ENCODE results near the gene CETN1.

CETN1 gene

DNA sequence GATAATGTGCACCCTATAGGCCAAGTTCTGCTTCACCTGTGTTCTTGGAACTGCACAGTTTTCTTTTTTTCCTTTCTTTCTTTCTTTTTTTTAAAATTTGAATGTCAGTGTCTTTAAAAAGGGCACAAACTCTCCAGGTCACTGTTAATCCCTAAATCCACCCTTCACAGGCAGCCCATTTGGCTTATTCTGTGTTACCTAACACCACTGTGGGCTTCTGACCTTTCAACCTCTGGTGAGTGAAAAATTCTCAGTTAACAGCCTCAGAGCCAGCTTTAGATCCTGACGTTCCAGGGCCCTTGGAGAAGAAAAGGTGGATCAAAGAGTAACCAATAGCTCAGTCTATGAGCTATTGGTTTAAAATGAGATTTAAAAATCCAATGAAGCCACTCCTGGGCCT is 6.8 kb upstream of the CETN1 start:
- TF ChIP-seq, protein P1, sequence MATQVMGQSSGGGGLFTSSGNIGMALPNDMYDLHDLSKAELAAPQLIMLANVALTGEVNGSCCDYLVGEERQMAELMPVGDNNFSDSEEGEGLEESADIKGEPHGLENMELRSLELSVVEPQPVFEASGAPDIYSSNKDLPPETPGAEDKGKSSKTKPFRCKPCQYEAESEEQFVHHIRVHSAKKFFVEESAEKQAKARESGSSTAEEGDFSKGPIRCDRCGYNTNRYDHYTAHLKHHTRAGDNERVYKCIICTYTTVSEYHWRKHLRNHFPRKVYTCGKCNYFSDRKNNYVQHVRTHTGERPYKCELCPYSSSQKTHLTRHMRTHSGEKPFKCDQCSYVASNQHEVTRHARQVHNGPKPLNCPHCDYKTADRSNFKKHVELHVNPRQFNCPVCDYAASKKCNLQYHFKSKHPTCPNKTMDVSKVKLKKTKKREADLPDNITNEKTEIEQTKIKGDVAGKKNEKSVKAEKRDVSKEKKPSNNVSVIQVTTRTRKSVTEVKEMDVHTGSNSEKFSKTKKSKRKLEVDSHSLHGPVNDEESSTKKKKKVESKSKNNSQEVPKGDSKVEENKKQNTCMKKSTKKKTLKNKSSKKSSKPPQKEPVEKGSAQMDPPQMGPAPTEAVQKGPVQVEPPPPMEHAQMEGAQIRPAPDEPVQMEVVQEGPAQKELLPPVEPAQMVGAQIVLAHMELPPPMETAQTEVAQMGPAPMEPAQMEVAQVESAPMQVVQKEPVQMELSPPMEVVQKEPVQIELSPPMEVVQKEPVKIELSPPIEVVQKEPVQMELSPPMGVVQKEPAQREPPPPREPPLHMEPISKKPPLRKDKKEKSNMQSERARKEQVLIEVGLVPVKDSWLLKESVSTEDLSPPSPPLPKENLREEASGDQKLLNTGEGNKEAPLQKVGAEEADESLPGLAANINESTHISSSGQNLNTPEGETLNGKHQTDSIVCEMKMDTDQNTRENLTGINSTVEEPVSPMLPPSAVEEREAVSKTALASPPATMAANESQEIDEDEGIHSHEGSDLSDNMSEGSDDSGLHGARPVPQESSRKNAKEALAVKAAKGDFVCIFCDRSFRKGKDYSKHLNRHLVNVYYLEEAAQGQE (IDR thresholded peaks at IDR 0.05; ENCODE audit: insufficient read depth in 1 of 2, low read depth in 2 of 2, low read length in 2 of 2) = no peak
- TF ChIP-seq SIN3A (IDR thresholded peaks at IDR 0.05; ENCODE audit: borderline replicate concordance, insufficient read depth, low read length) (no peak), POLR2AphosphoS5 (IDR thresholded peaks at IDR 0.05; ENCODE audit: low read depth, low read length) (no peak)

DNA sequence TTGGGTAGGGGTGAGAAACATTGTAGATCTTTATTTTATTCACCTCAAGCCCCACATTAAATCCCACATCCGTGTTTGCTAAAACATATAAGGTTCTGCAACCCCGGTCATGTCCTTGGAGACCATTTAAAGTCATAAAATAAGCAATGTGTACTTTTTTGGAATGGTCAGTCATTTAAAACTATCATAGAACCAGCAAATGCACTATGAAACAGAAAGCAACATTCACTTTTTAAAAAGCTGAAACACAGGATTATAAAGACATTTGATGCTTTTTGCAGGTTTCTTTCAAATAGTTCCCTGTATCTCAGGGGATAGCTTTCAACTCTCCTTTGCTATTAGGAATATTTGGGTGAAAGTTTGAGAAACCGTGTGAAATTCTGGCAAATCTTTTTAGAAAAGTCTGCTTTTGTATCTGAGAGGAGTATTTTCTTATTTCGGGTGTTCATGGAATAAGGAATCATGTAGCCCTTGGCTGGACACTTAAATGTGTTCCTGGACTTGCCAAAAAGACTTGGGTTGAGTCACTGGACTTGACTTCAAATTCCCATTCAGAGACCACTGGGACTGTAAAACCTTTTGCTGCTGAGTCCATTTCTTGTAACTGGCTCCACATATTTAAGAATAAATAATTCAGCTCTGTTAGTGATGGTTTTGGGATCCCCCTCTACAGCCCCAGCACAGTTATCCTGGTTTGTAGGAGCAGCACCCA is 5.9 kb upstream of the CETN1 start:
- TF ChIP-seq, protein P1 (IDR thresholded peaks at IDR 0.05; ENCODE audit: insufficient read depth in 1 of 2, low read depth in 2 of 2, low read length in 2 of 2) = no peak

DNA sequence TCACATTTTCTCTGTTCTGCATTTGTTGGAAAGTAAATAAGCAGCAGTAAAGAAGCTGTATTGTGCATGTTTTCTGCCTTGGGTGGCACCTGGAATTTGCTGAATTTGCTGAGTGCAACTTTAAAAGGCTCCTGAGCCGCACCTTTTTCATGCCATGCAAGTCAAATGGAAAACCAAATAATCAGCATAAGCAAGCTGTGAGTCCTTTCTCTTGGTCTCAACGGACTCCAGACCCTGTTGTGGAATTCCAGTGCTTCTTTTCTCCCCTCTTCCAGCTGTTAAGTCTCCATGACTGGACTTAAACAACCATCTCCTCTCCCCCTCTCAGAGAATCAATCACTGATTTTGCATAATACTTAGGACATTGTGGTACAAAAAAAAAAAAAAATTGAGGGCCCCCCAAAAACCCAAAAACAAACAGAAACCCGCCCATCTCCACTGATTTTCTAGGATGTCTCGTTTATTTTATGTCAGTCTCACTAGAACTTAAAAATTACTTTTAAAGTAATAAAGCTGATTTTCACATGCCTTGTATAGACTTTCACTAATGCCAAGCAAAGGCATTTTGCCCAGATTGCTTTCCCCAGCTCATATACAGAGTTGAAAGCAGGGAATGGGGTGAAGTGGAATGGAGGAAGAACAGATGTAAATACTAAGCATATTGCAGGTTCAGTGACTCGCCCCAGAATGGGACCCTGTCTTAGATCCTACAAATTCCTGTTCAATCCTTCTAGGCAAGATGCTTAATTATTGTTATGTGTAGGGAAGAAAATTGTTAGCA is 5.1 kb upstream of the CETN1 start:
- no peak for TF ChIP-seq FOXP2 (optimal IDR thresholded peaks at IDR 0.05; ENCODE audit: borderline replicate concordance, extremely low read depth, extremely low read length, insufficient read depth)
- no peak for TF ChIP-seq POLR2AphosphoS5 (IDR thresholded peaks at IDR 0.05; ENCODE audit: low read depth, low read length)
- TF ChIP-seq SIN3A (IDR thresholded peaks at IDR 0.05; ENCODE audit: borderline replicate concordance, insufficient read depth, low read length) = no peak
- no peak for TF ChIP-seq TAF1 (IDR thresholded peaks at IDR 0.05; ENCODE audit: borderline replicate concordance, insufficient read depth, low read length)

DNA sequence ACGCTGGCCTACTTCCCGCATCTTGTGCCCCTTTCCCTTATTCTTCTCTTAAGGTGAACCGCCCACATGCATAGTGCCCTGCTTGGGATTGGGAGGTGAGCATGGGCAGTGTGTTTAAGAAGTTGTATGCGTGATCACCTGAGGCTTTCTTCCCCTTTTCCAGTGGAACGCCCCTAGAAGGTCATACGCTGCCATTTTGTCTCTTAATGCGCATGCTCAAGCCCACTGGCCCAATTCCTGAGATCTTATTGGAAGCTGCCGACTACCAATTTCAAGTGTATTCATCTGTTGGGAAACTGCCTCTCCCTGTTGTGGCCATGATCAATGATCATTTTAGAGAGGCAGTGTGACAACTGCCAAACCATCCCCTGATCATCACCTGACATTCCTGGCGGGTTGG is 3.3 kb upstream of the CETN1 start:
- TF ChIP-seq POLR2AphosphoS5 (IDR thresholded peaks at IDR 0.05; ENCODE audit: low read depth, low read length) (no peak), FOXP2 (optimal IDR thresholded peaks at IDR 0.05; ENCODE audit: borderline replicate concordance, extremely low read depth, extremely low read length, insufficient read depth) (no peak), SIN3A (IDR thresholded peaks at IDR 0.05; ENCODE audit: borderline replicate concordance, insufficient read depth, low read length) (no peak), TAF1 (IDR thresholded peaks at IDR 0.05; ENCODE audit: borderline replicate concordance, insufficient read depth, low read length) (no peak)
- TF ChIP-seq, protein P1 (IDR thresholded peaks at IDR 0.05; ENCODE audit: insufficient read depth in 1 of 2, low read depth in 2 of 2, low read length in 2 of 2) = no peak

DNA sequence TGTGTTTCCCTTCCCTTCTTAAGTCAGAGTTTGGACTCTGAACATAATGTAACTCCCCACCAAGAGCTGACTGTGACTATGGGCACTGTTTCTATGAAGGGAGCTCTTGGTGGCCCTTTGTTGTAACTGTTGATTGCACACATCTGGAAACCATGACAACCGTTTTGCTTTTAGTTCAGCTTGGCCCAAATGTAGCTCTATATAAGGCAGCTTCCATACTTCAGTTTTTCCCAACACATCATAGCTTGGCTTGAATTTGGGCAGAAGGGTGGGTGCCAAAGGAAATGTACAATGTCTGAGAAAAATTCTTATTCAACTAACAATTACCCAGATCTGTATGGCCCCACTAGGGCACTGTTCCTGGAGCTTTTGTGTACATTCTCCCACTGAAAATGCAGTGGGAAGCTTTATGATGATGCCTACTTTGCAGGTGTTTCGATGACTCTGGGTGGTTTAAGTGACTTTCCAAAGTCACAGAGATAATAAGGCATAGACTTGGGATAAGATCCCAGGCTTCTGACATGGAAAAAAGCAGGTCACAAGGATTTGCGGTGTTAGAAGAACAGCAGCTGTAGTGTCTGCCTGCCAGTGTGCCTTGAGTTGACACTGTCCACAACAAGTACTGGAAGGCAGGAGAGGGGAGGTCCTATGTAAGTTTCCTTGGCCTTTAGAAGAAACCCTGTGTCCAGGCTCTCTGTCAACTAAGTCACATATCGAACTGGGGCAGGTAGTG is 2.4 kb upstream of the CETN1 start:
- TF ChIP-seq TAF1 (IDR thresholded peaks at IDR 0.05; ENCODE audit: borderline replicate concordance, insufficient read depth, low read length) (no peak), FOXP2 (optimal IDR thresholded peaks at IDR 0.05; ENCODE audit: borderline replicate concordance, extremely low read depth, extremely low read length, insufficient read depth) (no peak), POLR2AphosphoS5 (IDR thresholded peaks at IDR 0.05; ENCODE audit: low read depth, low read length) (no peak), SIN3A (IDR thresholded peaks at IDR 0.05; ENCODE audit: borderline replicate concordance, insufficient read depth, low read length) (no peak)
- TF ChIP-seq, protein P1 (IDR thresholded peaks at IDR 0.05; ENCODE audit: insufficient read depth in 1 of 2, low read depth in 2 of 2, low read length in 2 of 2) = no peak

Measured in PFSK-1 (cell line).